GM12878 (cell line): ENCODE measurements around the gene BRINP2. TPM values are rescaled to one million over a fixed set of nuclear protein-coding genes. Genes with fewer than 3 reads are reported as not detected.

Source experiments
- ATAC-seq: fragments of 200-7000 bp; cut with Tn5 transposase; 3 replicates; pipeline ENCODE4 v1.9.1; 2020; ENCODE audit warnings: mild to moderate bottlenecking, moderate library complexity
- BruUV-seq: library from RNA; stranded (reverse); fragments of 400-500 nt; replicated peaks from 2 replicates; lab custom pipeline; 2021; lab: Mats Ljungman, UMichigan
- CTCF ChIA-PET: fragments of 300-600 bp; sonication (Branson Sonifier 250); formaldehyde crosslinking; extraction: SDS; loops from one replicate; lab custom pipeline; 2021; ENCODE audit warnings: inconsistent platforms; lab: Yijun Ruan, JAX
- POLR2A ChIA-PET: fragments of 350-600 bp; formaldehyde crosslinking; extraction: SDS; loops from one replicate; lab custom pipeline; 2021; ENCODE audit warnings: inconsistent platforms; lab: Charles Lee
- RAD21 ChIA-PET: fragments of 300-600 bp; sonication (Branson Sonifier 250); formaldehyde crosslinking; loops from one replicate; lab custom pipeline; 2023; ENCODE audit warnings: antibody characterized with exemption; ENCODE audit not compliant: unreplicated experiment; lab: Charles Lee
- SMC1A ChIA-PET: fragments of 300-600 bp; sonication (Branson Sonifier 250); formaldehyde crosslinking; loops from one replicate; lab custom pipeline; 2023; ENCODE audit not compliant: unreplicated experiment, uncharacterized antibody; lab: Charles Lee
- DNase-seq: peaks from one replicate; pipeline ENCODE4 v3.0.0-alpha.2; 2011; ENCODE audit warnings: low read depth, low spot score
- FAIRE-seq: peaks from 3 replicates; lab custom pipeline; 2011; peaks lifted over from hg19 to GRCh38; lab: Jason Lieb, UNC
- H2AFZ ChIP-seq: 2 replicates; pipeline ENCODE4 v1.6.0; 2011; ENCODE audit warnings: low read depth, low read length, control low read depth; ENCODE audit not compliant: control insufficient read depth
- H3K27ac ChIP-seq: 2 replicates; pipeline ENCODE4 v1.5.1; 2011; ENCODE audit warnings: control low read depth; ENCODE audit not compliant: control insufficient read depth, insufficient read depth
- H3K27me3 ChIP-seq, 2 experiments: replicated peaks in 1 of 2; 2 replicates each; pipeline versions ENCODE4 v1.6.0 to v1.6.1; 2011; ENCODE audit warnings: low read length in 1 of 2; ENCODE audit not compliant: control insufficient read depth in 2 of 2, insufficient read depth in 2 of 2
- H3K36me3 ChIP-seq, 2 experiments: 2 replicates each; pipeline ENCODE4 v1.5.1; 2011; ENCODE audit warnings: low read length in 1 of 2; ENCODE audit not compliant: control insufficient read depth in 2 of 2, insufficient read depth in 2 of 2
- H3K4me1 ChIP-seq: 2 replicates; pipeline ENCODE4 v1.6.1; 2011; ENCODE audit warnings: mild to moderate bottlenecking, low read length, moderate library complexity, mixed read lengths; ENCODE audit not compliant: control insufficient read depth, insufficient read depth
- H3K4me2 ChIP-seq: 2 replicates; pipeline ENCODE4 v1.6.0; 2011; ENCODE audit warnings: control low read depth; ENCODE audit not compliant: control insufficient read depth, insufficient read depth
- H3K4me3 ChIP-seq: fragments of 200-600 bp; sonication (generic); 2 replicates; pipeline ENCODE4 v1.5.1; 2016
- H3K79me2 ChIP-seq: 2 replicates; pipeline ENCODE4 v1.6.0; 2011; ENCODE audit warnings: low read length; ENCODE audit not compliant: control insufficient read depth, insufficient read depth
- H3K9ac ChIP-seq: 2 replicates; pipeline ENCODE4 v1.8.0; 2011; ENCODE audit warnings: low read length, control low read depth, mixed read lengths; ENCODE audit not compliant: control insufficient read depth, insufficient read depth
- H3K9me3 ChIP-seq: replicated peaks from 3 replicates; pipeline ENCODE4 v1.5.1; 2011; ENCODE audit warnings: mild to moderate bottlenecking, low read length; ENCODE audit not compliant: control insufficient read depth, insufficient read depth
- H4K20me1 ChIP-seq: 2 replicates; pipeline ENCODE4 v1.6.0; 2011; ENCODE audit not compliant: control insufficient read depth, insufficient read depth
- ASH2L ChIP-seq: fragments of 300-600, 200-600 bp; sonication (generic); IDR thresholded peaks from 2 replicates; pipeline ENCODE4 v1.6.1; 2017; ENCODE audit warnings: low read depth, mild to moderate bottlenecking, borderline replicate concordance
- SPI1 ChIP-seq: IDR thresholded peaks from 2 replicates; pipeline ENCODE4 v1.6.1; 2011; ENCODE audit warnings: low read depth, mild to moderate bottlenecking, low read length, moderate library complexity, borderline replicate concordance; ENCODE audit not compliant: insufficient read depth
- TBL1XR1 ChIP-seq: IDR thresholded peaks from 2 replicates; pipeline ENCODE4 v1.6.1; 2012; ENCODE audit warnings: low read depth, low read length, improper control_type of control experiment
- WGBS: methylation state at CpG from one replicate; pipeline ENCODE4 v1.1.6; 2016; ENCODE audit warnings: low lambda C conversion rate; ENCODE audit not compliant: insufficient replicate concordance, insufficient coverage; ENCODE audit errors: missing lambda C conversion rate; 5-methylcytosine and 5-hydroxymethylcytosine counted together
- in situ Hi-C: fragments of 300-500 bp; cut with MboI; formaldehyde crosslinking; loops from 9 replicates; pipeline ENCODE4 v1.14.3; 2018; ENCODE audit warnings: mixed read lengths
- intact Hi-C: fragments of 100-400 bp; cut with micrococcal nuclease; formaldehyde crosslinking; loops from one replicate; pipeline ENCODE4 v1.14.2; 2022; ENCODE audit not compliant: unreplicated experiment
- polyA plus RNA-seq, 11 experiments: library from polyadenylated mRNA; depleted of rRNA in 4 of 11; unstranded in 6 of 11; stranded (reverse) in 5 of 11; fragments of >200 nt; fragmentation: Nextera tagmentation in 4 of 11; fragmentation: Illumina TruSeq in 1 of 11; extraction: Ambion mirVana in 4 of 11; extraction: Trizol in 1 of 11; gene quantifications; 1 replicate in 1 of 11; 2 replicates in 10 of 11; pipeline versions ENCODE4 v1.2.1 to v1.2.3, GENCODE V29; 2011 to 2016; ENCODE audit warnings: inconsistent platforms in 2 of 11, missing spikeins in 2 of 11, low read depth in 1 of 11
- total RNA-seq, 4 experiments: library from RNA; depleted of rRNA in 3 of 4; stranded (reverse); fragments of >200 nt in 3 of 4; fragmentation: Illumina TruSeq in 1 of 4; extraction: Trizol in 1 of 4; gene quantifications; 2 replicates each; pipeline versions ENCODE4 v1.2.1 to v1.2.3, GENCODE V29; 2013 to 2021
- TF ChIP-seq, protein P1 (sequence below): fragments of 450-650 bp; formaldehyde crosslinking; IDR thresholded peaks from 2 replicates; pipeline ENCODE4 v1.4.0; 2022; ENCODE audit warnings: mild to moderate bottlenecking, moderate library complexity
- TF ChIP-seq, protein P2 (sequence below), 3 experiments: IDR thresholded peaks in 2 of 3; conservative IDR thresholded peaks in 1 of 3; 2 replicates each; pipeline ENCODE4 v1.5.1; 2011; ENCODE audit warnings: low read depth in 3 of 3, low read length in 3 of 3, mild to moderate bottlenecking in 3 of 3, control low read depth in 2 of 3, moderate library complexity in 2 of 3, inconsistent platforms in 1 of 3, mixed read lengths in 1 of 3; ENCODE audit not compliant: control insufficient read depth in 2 of 3, insufficient read depth in 1 of 3; ENCODE audit errors: extremely low read depth in 1 of 3
- TF ChIP-seq, protein P3 (sequence below): fragments of 150-350 bp; IDR thresholded peaks from 2 replicates; pipeline ENCODE4 v1.6.1; 2016; ENCODE audit warnings: low read depth, low read length
- TF ChIP-seq, protein P4 (sequence below): fragments of 450-650 bp; IDR thresholded peaks from 2 replicates; pipeline ENCODE4 v1.6.1; 2016; ENCODE audit warnings: mild to moderate bottlenecking

The BRINP2 gene
- total and polyA plus RNA-seq, 10 of the 15 experiments (the other 5 are each of a cell fraction or from before 2014, with no cell fraction given), result 0.03 TPM; not detected in 9

DNA sequence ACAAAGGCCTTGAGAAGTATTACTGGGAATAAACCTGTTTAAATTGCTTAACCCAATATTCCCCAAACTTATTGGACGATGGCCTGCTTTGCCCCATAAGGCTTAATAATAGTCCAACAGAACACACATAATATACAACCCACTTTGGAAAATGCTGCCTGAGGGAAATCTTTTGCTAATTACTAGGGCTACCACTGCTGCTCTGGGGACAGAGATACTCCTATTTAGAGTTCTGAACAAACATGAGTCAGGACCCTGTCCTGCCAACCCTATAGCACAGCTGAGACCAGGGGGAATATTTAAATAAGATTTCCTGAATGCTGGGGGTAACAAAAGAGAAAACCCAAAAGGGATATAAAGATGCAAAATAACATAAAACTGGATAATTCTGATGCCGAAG, 139.1 kb downstream of the BRINP2 start:
- Histone ChIP-seq H3K9ac (no peak overlapping the region), H3K27me3 (0 out of 4 replicates have a peak, but pooled peaks cover 0 to 3% of the 10 kb centered on the region in 2 experiments), H4K20me1 (no peaks in the 10 kb centered on the region), H3K36me3 (no peaks in the 10 kb centered on the region), H2AFZ (no peak overlapping the region), H3K4me1 (no peaks in the 10 kb centered on the region), H3K79me2 (no peaks in the 10 kb centered on the region), H3K27ac (no peak overlapping the region), H3K4me3 (no peak overlapping the region), H3K9me3 (no peaks in the 10 kb centered on the region), H3K4me2 (no peak overlapping the region)
- no peak for ATAC-seq
- in situ Hi-C loops (no loop called here), intact Hi-C loops (no loop called here)
- BruUV-seq, result no TSS peak
- ChIA-PET RAD21 (no interaction called here), SMC1A (no interaction called here), CTCF (no interaction called here), POLR2A (no interaction called here)
- WGBS, result 68% methylated on average over 2 of the region's 2 CpGs
- DNase-seq, result no peak
- FAIRE-seq, result no peak
- TF ChIP-seq, protein P1, sequence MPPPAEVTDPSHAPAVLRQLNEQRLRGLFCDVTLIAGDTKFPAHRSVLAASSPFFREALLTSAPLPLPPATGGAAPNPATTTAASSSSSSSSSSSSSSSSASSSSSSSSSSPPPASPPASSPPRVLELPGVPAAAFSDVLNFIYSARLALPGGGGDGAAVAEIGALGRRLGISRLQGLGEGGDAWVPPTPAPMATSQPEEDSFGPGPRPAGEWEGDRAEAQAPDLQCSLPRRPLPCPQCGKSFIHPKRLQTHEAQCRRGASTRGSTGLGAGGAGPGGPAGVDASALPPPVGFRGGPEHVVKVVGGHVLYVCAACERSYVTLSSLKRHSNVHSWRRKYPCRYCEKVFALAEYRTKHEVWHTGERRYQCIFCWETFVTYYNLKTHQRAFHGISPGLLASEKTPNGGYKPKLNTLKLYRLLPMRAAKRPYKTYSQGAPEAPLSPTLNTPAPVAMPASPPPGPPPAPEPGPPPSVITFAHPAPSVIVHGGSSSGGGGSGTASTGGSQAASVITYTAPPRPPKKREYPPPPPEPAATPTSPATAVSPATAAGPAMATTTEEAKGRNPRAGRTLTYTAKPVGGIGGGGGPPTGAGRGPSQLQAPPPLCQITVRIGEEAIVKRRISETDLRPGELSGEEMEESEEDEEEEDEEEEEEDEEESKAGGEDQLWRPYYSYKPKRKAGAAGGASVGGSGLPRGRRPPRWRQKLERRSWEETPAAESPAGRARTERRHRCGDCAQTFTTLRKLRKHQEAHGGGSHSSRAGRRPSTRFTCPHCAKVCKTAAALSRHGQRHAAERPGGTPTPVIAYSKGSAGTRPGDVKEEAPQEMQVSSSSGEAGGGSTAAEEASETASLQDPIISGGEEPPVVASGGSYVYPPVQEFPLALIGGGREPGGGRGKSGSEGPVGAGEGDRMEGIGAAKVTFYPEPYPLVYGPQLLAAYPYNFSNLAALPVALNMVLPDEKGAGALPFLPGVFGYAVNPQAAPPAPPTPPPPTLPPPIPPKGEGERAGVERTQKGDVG (CRISPR knock-in tag), result no peak
- TF ChIP-seq, protein P2, sequence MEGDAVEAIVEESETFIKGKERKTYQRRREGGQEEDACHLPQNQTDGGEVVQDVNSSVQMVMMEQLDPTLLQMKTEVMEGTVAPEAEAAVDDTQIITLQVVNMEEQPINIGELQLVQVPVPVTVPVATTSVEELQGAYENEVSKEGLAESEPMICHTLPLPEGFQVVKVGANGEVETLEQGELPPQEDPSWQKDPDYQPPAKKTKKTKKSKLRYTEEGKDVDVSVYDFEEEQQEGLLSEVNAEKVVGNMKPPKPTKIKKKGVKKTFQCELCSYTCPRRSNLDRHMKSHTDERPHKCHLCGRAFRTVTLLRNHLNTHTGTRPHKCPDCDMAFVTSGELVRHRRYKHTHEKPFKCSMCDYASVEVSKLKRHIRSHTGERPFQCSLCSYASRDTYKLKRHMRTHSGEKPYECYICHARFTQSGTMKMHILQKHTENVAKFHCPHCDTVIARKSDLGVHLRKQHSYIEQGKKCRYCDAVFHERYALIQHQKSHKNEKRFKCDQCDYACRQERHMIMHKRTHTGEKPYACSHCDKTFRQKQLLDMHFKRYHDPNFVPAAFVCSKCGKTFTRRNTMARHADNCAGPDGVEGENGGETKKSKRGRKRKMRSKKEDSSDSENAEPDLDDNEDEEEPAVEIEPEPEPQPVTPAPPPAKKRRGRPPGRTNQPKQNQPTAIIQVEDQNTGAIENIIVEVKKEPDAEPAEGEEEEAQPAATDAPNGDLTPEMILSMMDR (IDR thresholded peaks at IDR 0.05 in 2 of 3, conservative IDR thresholded peaks at IDR 0.05 in 1 of 3; ENCODE audit: control insufficient read depth in 2 of 3, extremely low read depth in 1 of 3, insufficient read depth in 1 of 3, low read depth in 3 of 3, low read length in 3 of 3), result no peak
- TF ChIP-seq, protein P3, sequence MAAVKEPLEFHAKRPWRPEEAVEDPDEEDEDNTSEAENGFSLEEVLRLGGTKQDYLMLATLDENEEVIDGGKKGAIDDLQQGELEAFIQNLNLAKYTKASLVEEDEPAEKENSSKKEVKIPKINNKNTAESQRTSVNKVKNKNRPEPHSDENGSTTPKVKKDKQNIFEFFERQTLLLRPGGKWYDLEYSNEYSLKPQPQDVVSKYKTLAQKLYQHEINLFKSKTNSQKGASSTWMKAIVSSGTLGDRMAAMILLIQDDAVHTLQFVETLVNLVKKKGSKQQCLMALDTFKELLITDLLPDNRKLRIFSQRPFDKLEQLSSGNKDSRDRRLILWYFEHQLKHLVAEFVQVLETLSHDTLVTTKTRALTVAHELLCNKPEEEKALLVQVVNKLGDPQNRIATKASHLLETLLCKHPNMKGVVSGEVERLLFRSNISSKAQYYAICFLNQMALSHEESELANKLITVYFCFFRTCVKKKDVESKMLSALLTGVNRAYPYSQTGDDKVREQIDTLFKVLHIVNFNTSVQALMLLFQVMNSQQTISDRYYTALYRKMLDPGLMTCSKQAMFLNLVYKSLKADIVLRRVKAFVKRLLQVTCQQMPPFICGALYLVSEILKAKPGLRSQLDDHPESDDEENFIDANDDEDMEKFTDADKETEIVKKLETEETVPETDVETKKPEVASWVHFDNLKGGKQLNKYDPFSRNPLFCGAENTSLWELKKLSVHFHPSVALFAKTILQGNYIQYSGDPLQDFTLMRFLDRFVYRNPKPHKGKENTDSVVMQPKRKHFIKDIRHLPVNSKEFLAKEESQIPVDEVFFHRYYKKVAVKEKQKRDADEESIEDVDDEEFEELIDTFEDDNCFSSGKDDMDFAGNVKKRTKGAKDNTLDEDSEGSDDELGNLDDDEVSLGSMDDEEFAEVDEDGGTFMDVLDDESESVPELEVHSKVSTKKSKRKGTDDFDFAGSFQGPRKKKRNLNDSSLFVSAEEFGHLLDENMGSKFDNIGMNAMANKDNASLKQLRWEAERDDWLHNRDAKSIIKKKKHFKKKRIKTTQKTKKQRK, result no peak
- TF ChIP-seq SPI1, result no peak
- TF ChIP-seq, protein P4, sequence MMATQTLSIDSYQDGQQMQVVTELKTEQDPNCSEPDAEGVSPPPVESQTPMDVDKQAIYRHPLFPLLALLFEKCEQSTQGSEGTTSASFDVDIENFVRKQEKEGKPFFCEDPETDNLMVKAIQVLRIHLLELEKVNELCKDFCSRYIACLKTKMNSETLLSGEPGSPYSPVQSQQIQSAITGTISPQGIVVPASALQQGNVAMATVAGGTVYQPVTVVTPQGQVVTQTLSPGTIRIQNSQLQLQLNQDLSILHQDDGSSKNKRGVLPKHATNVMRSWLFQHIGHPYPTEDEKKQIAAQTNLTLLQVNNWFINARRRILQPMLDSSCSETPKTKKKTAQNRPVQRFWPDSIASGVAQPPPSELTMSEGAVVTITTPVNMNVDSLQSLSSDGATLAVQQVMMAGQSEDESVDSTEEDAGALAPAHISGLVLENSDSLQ, result no peak
- no peak for TF ChIP-seq TBL1XR1
- TF ChIP-seq ASH2L, result no peak
